Measurements from ENCODE around the gene KSR1.

DNA sequence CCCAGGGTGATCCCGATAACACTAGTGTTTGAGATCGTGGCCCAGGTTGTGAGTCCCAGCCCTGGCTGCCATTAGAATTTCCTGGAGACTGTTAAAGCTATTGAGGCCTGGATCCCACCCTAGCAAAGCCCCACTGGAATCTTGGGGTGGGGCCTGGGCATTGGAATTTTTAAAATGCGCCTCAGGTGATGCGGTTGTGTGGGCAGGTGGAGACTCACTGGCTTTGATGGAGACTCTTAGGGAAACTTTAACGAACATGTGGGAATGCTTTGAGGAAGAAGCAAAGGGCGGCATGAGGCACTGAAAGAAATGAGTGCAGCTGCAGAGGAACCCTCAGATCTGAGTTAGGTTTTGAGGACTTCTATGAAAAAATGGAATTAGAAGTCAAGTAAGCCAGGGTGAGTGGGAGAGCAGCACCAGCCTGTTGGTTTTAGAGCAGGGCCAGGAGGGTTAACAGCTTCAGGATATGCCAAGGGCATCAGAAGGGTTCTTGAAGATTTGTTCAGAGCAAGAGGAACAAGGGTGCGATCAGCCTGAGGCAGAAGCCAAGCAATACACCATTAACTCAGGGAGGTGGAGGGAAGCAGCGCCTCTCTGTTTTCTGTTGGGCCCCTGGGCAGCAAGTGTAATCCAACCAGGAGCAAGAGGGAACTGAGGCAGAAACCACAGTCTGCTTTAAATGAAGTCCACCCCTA lies 42.5 kb downstream of the KSR1 start:
- no peak for TF ChIP-seq CTCF (conservative IDR thresholded peaks at IDR 0.05)
- TF ChIP-seq EZH2 (IDR thresholded peaks at IDR 0.05; ENCODE audit: low read depth), result no peak
